Keratinocyte (primary cell): ENCODE measurements around the gene NDOR1. TPM values are rescaled to one million over a fixed set of nuclear protein-coding genes. Genes with fewer than 3 reads are reported as not detected.

Source experiments
- DNase-seq: peaks from one replicate; pipeline ENCODE4 v3.0.0-alpha.2; 2011; ENCODE audit warnings: low read depth, missing footprints, low spot score
- FAIRE-seq: peaks from 2 replicates; lab custom pipeline; 2011; peaks lifted over from hg19 to GRCh38; lab: Jason Lieb, UNC
- H2AFZ ChIP-seq: 2 replicates; pipeline ENCODE4 v1.6.0; 2012; ENCODE audit warnings: low read length, control low read depth, inconsistent platforms; ENCODE audit not compliant: control insufficient read depth
- H3K27ac ChIP-seq: 2 replicates; pipeline ENCODE4 v1.5.1; 2011; ENCODE audit warnings: low read length; ENCODE audit not compliant: control insufficient read depth, insufficient read depth
- H3K27me3 ChIP-seq: 3 replicates; pipeline ENCODE4 v1.6.0; 2011; ENCODE audit warnings: low read length; ENCODE audit not compliant: control insufficient read depth, insufficient read depth; ENCODE audit errors: extremely low read depth
- H3K36me3 ChIP-seq, 2 experiments: 2 replicates in 1 of 2; 3 replicates in 1 of 2; pipeline ENCODE4 v1.5.1; 2011; ENCODE audit warnings: low read length in 2 of 2, mild to moderate bottlenecking in 1 of 2; ENCODE audit not compliant: control insufficient read depth in 2 of 2, insufficient read depth in 2 of 2; ENCODE audit errors: extremely low read depth in 1 of 2
- H3K4me1 ChIP-seq: 3 replicates; pipeline ENCODE4 v1.5.1; 2011; ENCODE audit warnings: low read length; ENCODE audit not compliant: control insufficient read depth, insufficient read depth; ENCODE audit errors: extremely low read depth
- H3K4me2 ChIP-seq: 3 replicates; pipeline ENCODE4 v1.6.0; 2011; ENCODE audit warnings: low read depth, low read length; ENCODE audit not compliant: control insufficient read depth, insufficient read depth; ENCODE audit errors: extremely low read depth
- H3K4me3 ChIP-seq, 3 experiments: fragments of 200-600 bp in 1 of 3; sonication (generic) in 1 of 3; 2 replicates in 2 of 3; 3 replicates in 1 of 3; pipeline ENCODE4 v1.5.1; 2011 to 2016; ENCODE audit warnings: low read length in 3 of 3, mild to moderate bottlenecking in 3 of 3, control low read depth in 2 of 3, inconsistent platforms in 1 of 3, low read depth in 1 of 3, mixed read lengths in 1 of 3, mixed run types in 1 of 3, moderate library complexity in 1 of 3; ENCODE audit not compliant: control insufficient read depth in 2 of 3, insufficient read depth in 2 of 3; ENCODE audit errors: extremely low read depth in 1 of 3
- H3K79me2 ChIP-seq: 2 replicates; pipeline ENCODE4 v1.6.0; 2012; ENCODE audit warnings: low read length; ENCODE audit not compliant: control insufficient read depth, insufficient read depth
- H3K9ac ChIP-seq: 3 replicates; pipeline ENCODE4 v1.6.0; 2011; ENCODE audit warnings: low read length; ENCODE audit not compliant: control insufficient read depth, insufficient read depth; ENCODE audit errors: extremely low read depth
- H3K9me1 ChIP-seq: 3 replicates; pipeline ENCODE4 v1.6.0; 2011; ENCODE audit warnings: low read length; ENCODE audit not compliant: control insufficient read depth, insufficient read depth; ENCODE audit errors: extremely low read depth
- H3K9me3 ChIP-seq: 2 replicates; pipeline ENCODE4 v1.5.1; 2012; ENCODE audit warnings: low read depth, low read length; ENCODE audit not compliant: control insufficient read depth
- H4K20me1 ChIP-seq: 3 replicates; pipeline ENCODE4 v1.6.0; 2011; ENCODE audit warnings: low read length; ENCODE audit not compliant: control insufficient read depth, insufficient read depth; ENCODE audit errors: extremely low read depth
- CTCF ChIP-seq, 3 experiments: IDR thresholded peaks in 1 of 3; conservative IDR thresholded peaks in 1 of 3; optimal IDR thresholded peaks in 1 of 3; 2 replicates in 2 of 3; 3 replicates in 1 of 3; pipeline versions ENCODE3 to v1.5.1; 2011; ENCODE audit warnings: low read length in 3 of 3, mild to moderate bottlenecking in 3 of 3, moderate library complexity in 2 of 3, control low read depth in 1 of 3, inconsistent platforms in 1 of 3; ENCODE audit not compliant: insufficient read depth in 2 of 3; ENCODE audit errors: extremely low read depth in 1 of 3
- EZH2 ChIP-seq: IDR thresholded peaks from one replicate; pipeline ENCODE4 v1.6.1; 2012; ENCODE audit warnings: inconsistent platforms, mild to moderate bottlenecking, low read length, moderate library complexity
- dilution Hi-C: fragments of 300-500 bp; cut with MboI; formaldehyde crosslinking; loops from one replicate; pipeline ENCODE4 v1.7.0; 2020; ENCODE audit warnings: low sequenced_read_pairs; ENCODE audit not compliant: extremely low pct_ligation_motif_present
- polyA plus RNA-seq, 5 experiments: library from polyadenylated mRNA; depleted of rRNA in 3 of 5; stranded (reverse) in 3 of 5; stranded (forward) in 1 of 5; unstranded in 1 of 5; fragments of >200 nt; gene quantifications; 1 replicate in 1 of 5; 2 replicates in 3 of 5; 3 replicates in 1 of 5; pipeline versions ENCODE4 v1.2.1 to v1.2.3, GENCODE V29; 2011 to 2012; ENCODE audit warnings: missing spikeins in 2 of 5, low read depth in 1 of 5, low replicate concordance in 1 of 5

NDOR1 gene
- polyA plus RNA-seq, 1 donor (not counting 4 experiments of a cell fraction or from before 2014, with no cell fraction given), result 3.9 TPM

DNA sequence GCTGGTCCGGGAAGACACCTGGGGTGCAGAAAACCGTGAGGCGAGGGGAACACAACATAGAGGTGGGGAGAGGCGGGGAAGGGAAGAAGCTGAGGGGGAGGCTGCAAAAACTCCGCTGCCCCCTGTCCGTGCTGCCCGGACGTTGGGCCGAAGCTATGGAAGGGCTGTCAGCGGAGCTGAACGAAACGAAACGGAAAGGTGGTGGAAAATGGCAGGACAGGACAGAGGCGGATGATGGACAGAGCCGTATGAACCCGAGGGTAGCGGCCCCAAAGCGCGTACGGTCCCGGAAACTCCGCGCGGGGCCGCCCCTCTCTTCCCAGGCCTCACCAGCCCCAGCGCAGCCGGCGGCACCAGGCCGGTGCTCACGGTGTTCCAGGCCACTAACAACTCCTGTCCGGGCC, 17.4 kb upstream of the NDOR1 start:
- TF ChIP-seq EZH2 (no peak), CTCF (optimal IDR thresholded peaks at IDR 0.05 in 1 of 3, IDR thresholded peaks at IDR 0.05 in 1 of 3, conservative IDR thresholded peaks at IDR 0.05 in 1 of 3; ENCODE audit: extremely low read depth in 1 of 3, insufficient read depth in 2 of 3, low read length in 3 of 3) (no peak)
- Histone ChIP-seq H3K4me3 (peak overlapping the region; percentile 88 to 96 (median 90)), H3K9ac (peak overlapping the region; percentile 92), H3K4me2 (peak overlapping the region; percentile 97), H3K36me3 (peaks cover 18 to 24% of the 10 kb centered on the region in 2 experiments), H3K4me1 (peaks cover 23% of the 10 kb centered on the region), H3K9me1 (no peaks in the 10 kb centered on the region), H3K27ac (peak overlapping the region; percentile 89), H4K20me1 (no peaks in the 10 kb centered on the region), H3K79me2 (peaks cover 47% of the 10 kb centered on the region), H3K27me3 (no peaks in the 10 kb centered on the region), H3K9me3 (no peaks in the 10 kb centered on the region), H2AFZ (peak overlapping the region; percentile 91)
- dilution Hi-C loops, result no loop called here
- DNase-seq, result no peak
- FAIRE-seq, result no peak

GRCh38 chr9:137188490-137189296, 16.8 kb upstream of the NDOR1 start, which contains the start of the genes ANAPC2 and SSNA1:
ANAPC2 (minus strand) TSS chr9:137188560; CDS start chr9:137188532, 28 bp downstream.
SSNA1 (plus strand) TSS chr9:137188676; CDS start chr9:137188727, 51 bp downstream.
- Histone ChIP-seq H3K4me1 (peaks cover 23% of the 10 kb centered on the region), H3K9ac (peak within 1 kb of the TSS; percentile 92), H3K9me3 (no peaks in the 10 kb centered on the region), H3K4me3 (peak within 1 kb of the TSS; percentile 88 to 96 (median 90)), H2AFZ (peak within 1 kb of the TSS; percentile 91), H3K27me3 (peaks cover 3% of the 10 kb centered on the region), H3K9me1 (no peaks in the 10 kb centered on the region), H3K79me2 (peaks cover 47% of the 10 kb centered on the region), H4K20me1 (no peaks in the 10 kb centered on the region), H3K27ac (peak within 1 kb of the TSS; percentile 89), H3K36me3 (peaks cover 13 to 20% of the 10 kb centered on the region in 2 experiments), H3K4me2 (peak within 1 kb of the TSS; percentile 97)
- TF ChIP-seq EZH2, result no peak
- peak in 2 of 3 experiments; percentile 41 to 68 for TF ChIP-seq CTCF (optimal IDR thresholded peaks at IDR 0.05 in 1 of 3, IDR thresholded peaks at IDR 0.05 in 1 of 3, conservative IDR thresholded peaks at IDR 0.05 in 1 of 3; ENCODE audit: extremely low read depth in 1 of 3, insufficient read depth in 2 of 3, low read length in 3 of 3)
- DNase-seq (peak; percentile 57), FAIRE-seq (peak; percentile 34)
- dilution Hi-C loops, result no loop called here
